GM12875 (cell line): ENCODE measurements around the gene ITGB5.

Experiments used
- H3K4me3 ChIP-seq: one replicate; pipeline ENCODE4 v1.5.1; 2011; ENCODE audit warnings: low read depth, low read length, control low read depth
- TF ChIP-seq, protein P1 (sequence below): IDR thresholded peaks from 2 replicates; pipeline ENCODE4 v1.5.1; 2011; ENCODE audit warnings: low read depth, mild to moderate bottlenecking, control low read depth, inconsistent platforms, low read length, moderate library complexity, borderline replicate concordance; ENCODE audit not compliant: insufficient read depth

ITGB5 gene

DNA sequence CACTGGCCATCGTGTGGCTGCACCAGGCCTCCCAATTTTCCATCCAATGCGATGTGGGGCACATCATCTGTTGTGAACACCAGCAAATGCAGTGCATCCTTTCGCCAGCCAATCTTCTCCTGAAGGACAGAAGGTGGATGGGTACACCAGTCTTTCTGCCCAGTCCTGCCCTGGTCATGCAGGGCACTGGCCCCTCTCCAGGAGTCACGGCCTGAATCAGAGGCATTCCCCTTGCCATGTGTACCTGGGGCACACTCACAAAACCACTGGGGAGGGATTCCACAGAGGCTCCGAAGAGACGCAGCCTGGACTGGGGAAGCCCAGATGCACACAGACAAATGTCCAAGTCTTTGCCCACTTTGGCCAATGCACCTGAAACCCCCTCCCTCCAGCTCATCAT is 65.8 kb downstream of the ITGB5 start:
- no peak overlapping the region for H3K4me3 ChIP-seq
- TF ChIP-seq, protein P1, sequence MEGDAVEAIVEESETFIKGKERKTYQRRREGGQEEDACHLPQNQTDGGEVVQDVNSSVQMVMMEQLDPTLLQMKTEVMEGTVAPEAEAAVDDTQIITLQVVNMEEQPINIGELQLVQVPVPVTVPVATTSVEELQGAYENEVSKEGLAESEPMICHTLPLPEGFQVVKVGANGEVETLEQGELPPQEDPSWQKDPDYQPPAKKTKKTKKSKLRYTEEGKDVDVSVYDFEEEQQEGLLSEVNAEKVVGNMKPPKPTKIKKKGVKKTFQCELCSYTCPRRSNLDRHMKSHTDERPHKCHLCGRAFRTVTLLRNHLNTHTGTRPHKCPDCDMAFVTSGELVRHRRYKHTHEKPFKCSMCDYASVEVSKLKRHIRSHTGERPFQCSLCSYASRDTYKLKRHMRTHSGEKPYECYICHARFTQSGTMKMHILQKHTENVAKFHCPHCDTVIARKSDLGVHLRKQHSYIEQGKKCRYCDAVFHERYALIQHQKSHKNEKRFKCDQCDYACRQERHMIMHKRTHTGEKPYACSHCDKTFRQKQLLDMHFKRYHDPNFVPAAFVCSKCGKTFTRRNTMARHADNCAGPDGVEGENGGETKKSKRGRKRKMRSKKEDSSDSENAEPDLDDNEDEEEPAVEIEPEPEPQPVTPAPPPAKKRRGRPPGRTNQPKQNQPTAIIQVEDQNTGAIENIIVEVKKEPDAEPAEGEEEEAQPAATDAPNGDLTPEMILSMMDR: no peak

DNA sequence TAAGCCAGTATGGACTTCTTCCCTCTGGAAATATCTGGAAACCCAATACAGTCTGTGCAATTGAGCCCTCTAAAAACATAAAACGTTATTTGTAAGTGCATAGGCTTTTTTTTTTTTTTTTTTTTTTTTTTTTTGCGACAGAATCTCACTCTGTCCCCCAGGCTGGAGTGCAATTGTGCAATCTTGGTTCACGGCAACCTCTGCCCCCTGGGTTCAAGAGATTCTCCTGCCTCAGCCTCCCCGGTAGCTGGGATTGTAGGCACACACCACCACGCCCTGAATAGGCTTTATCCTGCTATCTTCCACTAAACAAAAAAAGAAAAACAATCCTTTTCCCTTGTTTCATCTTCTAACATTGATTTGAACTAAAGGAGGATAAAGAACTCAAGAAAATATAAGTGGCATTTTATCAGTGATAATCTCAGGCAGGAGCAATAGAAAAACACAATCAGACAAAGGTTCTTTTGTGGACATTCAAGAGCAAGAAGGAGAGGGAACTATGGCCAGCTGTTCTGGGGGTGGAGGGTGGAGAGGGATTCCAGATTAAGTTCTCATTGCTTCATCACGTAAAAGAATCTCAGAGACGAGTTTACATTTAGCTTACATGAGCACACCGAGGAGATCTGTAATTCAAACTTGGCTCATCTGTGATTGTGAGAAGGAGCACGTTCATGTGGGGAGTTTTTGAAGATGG is 68.6 kb downstream of the ITGB5 start:
- no peak overlapping the region for H3K4me3 ChIP-seq
- TF ChIP-seq, protein P1: no peak

DNA sequence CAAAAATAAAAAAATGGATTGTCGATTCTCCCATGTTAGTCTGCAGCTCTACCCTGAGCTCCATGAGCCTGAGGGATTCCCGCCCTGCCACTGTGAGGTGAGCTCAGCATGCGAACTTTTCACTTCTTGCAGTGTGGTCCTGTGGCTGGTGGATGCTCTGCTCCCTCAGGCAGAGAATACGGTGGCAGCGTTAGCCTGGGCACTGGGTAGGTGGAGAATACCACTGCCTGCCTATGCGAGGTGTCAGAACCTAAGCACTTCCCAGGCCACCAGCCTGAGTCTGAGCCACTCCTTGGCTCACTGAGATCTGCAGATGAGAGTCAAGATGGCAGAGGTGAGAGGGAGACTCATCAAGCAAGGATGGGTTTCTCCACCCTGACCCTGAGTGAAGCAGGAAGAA is 70.1 kb downstream of the ITGB5 start:
- no peak overlapping the region for H3K4me3 ChIP-seq
- TF ChIP-seq, protein P1: no peak

DNA sequence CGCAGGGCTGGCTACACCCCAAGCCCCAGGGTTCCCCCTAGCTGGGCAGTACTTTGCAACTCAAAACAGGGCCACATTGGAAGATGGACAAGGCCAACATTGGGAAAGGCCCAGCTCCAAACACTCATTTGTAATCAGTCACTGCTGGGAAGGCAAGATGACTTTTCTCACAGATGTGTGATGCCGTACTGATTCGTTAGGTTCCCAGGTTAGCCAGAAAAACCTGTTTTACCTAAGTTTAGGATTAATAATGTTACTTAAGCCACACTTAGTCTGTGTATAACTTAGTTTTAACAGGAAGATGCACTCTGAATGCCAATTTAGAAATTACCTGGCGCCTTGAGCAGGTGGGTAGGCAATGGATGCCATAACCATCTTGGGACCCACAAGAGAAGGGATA is 71.0 kb downstream of the ITGB5 start:
- TF ChIP-seq, protein P1: no peak

DNA sequence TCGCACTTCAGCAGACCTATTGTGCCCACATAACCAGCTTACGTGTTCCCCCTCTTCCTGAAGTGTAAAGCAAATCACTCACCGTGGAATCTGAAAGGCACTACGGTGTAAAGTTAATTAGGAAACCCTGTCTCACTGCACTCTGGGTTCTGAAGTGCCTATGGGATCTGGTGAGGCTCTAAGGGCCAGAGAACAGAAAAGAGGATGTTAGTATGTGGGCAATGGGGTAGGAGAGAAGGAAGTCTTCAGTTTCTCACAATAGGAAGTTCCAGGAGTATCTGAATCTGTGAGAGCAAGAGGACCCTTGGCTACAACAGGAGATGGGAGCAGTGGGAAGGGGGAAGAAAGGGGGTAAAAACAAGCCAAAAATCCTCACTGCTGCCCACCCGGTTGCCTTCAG is 71.4 kb downstream of the ITGB5 start:
- no peak overlapping the region for H3K4me3 ChIP-seq
- TF ChIP-seq, protein P1: no peak

More for the DNA sequence above, 71.0 kb downstream of the ITGB5 start:
- no peak overlapping the region for H3K4me3 ChIP-seq

DNA sequence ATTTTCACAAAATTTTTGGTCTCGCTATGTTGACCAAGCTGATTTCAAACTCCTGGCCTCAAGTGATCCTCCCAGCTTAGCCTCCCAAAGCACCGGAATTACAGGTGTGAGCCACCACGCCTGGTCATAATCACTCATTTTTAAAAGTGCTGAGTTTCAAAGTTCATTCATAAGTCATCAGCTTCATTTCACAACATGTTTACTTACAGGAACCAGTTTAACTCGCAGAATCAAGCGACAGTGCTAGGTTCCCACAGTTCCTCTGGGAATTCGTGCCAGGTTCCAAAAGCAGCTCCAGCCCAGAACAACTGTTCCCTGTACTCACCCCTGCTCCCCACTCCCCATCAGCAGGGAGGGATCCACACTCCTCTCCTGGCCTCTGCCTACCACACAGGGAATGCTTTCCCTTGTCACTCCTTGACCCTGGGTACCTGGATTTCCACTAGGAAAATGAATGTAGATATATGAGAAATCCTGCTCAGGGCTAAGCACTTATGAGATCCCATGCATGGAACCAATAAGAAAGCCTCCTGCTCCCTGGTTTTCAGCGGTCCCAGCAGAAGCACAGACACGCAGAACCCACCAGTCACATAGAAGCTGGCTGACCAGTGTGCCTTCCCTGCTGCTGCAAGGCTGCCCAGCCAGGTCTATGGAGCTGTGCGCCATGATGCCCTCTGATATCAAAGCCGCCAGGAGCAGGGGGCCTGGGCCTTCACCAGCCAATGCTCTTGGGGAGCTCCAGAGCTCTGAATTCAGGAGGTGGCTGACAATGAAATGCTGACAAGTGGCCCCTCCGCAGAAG is 72.3 kb downstream of the ITGB5 start:
- TF ChIP-seq, protein P1: no peak
- no peak overlapping the region for H3K4me3 ChIP-seq

DNA sequence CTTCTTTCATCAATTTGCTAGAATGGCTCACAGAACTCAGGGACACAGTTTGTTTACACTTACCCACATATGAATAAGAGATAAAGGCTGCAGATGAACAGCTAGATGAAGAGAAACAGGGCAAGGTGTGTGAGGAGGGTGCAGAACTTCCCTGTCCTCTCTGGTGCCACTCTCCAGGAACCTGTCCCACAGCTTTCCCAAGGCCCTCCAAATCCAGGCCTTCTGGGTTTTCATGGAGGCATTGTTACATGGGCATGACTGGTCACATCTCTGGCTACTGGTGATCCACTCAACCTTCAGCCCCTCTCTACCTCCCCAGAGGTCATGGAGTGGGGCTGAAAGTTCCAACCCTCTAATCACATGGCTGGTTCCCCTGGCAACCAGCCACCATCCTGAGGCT is 73.6 kb downstream of the ITGB5 start:
- H3K4me3 ChIP-seq: no peak overlapping the region
- TF ChIP-seq, protein P1: no peak
